Left lobe of liver (tissue), 2 donors: Measurements from ENCODE around the gene TCP10L. TPM values are rescaled to one million over a fixed set of nuclear protein-coding genes. Genes with fewer than 3 reads are reported as not detected.
"Not testable (repeated sequence)": the region's sequence is repeated elsewhere in the genome, so short reads cannot be mapped to it uniquely, and the experiment has no call there.

Experiments
- ATAC-seq: fragments of 200-7000 bp; cut with Tn5 transposase; one replicate; pipeline ENCODE4 v1.9.1; 2020; ENCODE audit warnings: mild to moderate bottlenecking, moderate library complexity
- DNase-seq: peaks from one replicate; pipeline ENCODE4 v3.0.0-alpha.2; 2020; ENCODE audit warnings: low spot score
- total RNA-seq: library from RNA; stranded (reverse); gene quantifications from one replicate; pipeline ENCODE4 v1.2.1, GENCODE V29; 2021
- donor health status: DM: no; HTN: no; CAD: no; lungs with moderate emphysema.
- donor health status: DM: no; HTN: yes; CAD: no.

TCP10L gene
- total RNA-seq, 1 donor from 2014 or later: 4.1 TPM

DNA sequence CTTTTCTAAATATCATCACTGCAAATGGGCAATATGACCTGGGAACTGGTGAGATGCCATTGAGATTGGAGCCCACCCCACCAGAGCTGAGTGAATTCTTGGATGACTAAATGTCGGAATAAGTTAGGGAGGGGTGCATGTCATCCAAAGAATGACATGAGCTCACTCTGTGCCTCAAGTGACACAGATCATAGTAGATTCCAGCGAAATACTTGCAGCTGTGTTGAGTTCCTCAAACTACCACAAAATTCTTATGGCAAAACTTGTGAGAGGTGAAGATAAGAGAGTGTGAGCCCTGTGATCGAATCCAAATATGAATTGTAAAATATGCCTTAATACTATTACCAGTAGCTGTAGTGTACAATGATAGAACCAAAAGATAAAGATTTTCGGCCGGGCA is 2.3 kb upstream of the TCP10L start:
- no peak for ATAC-seq

DNA sequence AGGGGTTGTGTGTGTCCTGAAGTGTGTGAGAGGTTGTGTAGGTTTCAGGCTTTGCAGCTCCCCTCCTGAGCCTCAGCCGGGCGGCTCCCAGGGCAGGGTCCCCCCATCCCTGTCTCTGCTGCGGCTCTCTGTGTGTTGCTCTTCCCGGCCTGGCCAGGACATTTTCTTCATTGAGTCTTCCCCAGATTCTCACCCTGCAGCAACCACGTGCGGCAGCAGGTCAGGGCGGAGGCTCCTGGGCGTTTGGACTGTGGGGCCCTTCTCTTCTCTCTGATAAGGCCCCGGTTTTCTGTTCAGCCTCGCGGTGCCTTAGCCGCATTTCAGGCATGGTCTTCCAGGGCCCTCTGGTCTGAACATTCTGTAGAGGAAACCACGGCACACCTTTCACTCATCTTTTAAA is 1.8 kb upstream of the TCP10L start:
- no peak for DNase-seq
- no peak for ATAC-seq

More for the DNA sequence above, 2.3 kb upstream of the TCP10L start:
- DNase-seq: no peak

DNA sequence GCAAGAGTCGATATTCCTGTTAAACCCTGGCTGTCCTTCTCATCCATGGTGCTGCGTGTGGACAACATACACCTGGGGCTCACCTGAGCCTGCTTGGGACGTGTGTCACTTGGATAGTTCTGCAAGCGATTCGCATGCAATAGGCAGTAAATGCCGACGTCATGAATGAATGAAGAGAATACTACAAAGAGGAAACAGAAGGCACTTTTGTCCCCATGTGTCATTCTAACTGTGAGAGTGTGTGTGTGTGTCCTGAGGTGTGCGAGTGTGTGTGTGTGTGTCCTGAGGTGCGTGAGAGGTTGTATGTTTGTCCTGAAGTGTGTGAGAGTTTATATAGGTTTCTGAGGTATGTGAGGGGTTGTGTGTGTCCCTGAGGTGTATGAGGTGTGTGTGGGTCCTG is 647 bp upstream of the TCP10L start:
- DNase-seq (no peak), ATAC-seq (no peak)

GRCh38 chr21:32584472-32584871 is 851 bp downstream of the TCP10L start:
- no peak for DNase-seq
- ATAC-seq: peak; percentile 6

GRCh38 chr21:32581732-32582131 is 3.6 kb downstream of the TCP10L start:
- no peak for ATAC-seq
- no peak for DNase-seq

GRCh38 chr21:32580949-32581348 is 4.4 kb downstream of the TCP10L start:
- no peak for DNase-seq

DNA sequence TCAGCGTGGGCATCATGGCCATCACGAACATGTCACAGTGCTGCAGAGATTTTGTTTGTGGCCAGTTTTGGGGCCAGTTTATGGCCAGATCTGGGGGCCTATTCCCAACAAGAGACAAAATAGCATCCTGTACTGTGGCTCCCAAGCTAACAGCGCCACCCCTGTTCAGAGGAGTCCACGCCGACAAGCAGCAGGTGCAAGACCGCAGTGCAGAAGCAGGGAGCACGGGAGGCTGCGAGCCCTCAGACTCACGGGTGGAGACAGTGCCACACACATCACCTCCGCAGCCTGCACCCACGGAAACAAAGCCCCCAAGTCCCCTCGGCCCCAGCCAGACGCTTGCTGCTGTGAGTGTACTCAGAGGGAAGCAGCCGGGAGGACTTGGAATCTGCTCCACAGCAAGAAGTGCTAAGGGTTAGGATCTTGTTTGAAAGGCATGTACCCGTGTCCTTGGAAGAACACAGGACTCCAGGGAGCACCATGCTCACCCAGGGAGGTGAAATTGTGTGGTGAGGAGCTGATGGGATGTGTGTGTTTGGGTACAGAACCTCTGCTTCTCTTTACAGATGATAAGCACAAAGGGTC is 7.1 kb downstream of the TCP10L start:
- ATAC-seq: no peak

More at GRCh38 chr21:32580949-32581348, 4.4 kb downstream of the TCP10L start:
- ATAC-seq: no peak

GRCh38 chr21:32576011-32576410 is 9.3 kb downstream of the TCP10L start:
- DNase-seq (no peak), ATAC-seq (no peak)

More for the DNA sequence above, 7.1 kb downstream of the TCP10L start:
- no peak for DNase-seq

DNA sequence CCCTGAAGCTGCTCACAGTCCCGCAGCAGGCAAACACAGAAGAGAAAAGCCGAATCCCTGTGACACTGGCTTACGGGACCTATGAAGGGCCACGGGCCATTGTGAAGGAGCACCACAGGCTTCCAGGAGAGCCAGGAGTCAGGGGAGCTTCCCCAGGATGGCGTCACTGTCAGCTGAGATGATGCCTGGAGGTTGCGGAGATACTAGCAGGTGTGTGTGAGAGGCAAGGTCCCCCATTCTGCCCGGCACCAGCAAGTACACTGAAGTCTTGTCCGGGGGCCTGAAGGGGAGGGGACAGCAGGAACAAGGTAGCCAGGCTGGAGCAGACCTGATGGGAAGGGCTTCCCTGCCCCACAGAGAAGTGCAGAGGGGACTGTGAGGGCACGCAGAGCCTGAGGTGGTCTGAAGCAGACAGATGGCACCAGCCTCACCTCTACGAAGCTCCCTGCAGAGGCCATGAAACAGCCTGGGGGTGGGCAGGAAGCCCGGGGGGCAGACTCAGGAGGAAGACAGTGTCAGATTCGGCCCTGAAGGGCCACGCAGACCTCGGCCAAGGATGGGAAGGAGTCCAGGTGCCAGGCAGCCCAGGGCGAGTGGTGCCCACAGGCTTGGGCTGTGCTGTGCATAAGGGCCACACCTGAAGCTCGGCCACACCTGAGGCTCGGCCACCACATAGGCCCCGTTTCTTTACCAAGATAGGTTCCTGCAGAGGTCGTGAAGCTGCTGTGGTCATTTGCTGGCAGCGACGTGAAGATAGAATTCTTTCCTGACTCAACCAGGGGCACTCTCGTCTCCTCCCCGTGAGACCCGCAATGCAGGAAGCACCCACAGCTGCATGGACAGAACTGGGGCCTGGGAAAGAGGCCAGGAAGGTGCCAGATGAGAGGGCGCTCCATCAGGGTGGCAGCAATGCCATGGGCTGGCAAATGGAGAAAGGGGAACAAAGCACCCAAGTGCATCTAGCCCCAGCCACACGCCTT is 10.1 kb downstream of the TCP10L start:
- no peak for DNase-seq
- no peak for ATAC-seq

DNA sequence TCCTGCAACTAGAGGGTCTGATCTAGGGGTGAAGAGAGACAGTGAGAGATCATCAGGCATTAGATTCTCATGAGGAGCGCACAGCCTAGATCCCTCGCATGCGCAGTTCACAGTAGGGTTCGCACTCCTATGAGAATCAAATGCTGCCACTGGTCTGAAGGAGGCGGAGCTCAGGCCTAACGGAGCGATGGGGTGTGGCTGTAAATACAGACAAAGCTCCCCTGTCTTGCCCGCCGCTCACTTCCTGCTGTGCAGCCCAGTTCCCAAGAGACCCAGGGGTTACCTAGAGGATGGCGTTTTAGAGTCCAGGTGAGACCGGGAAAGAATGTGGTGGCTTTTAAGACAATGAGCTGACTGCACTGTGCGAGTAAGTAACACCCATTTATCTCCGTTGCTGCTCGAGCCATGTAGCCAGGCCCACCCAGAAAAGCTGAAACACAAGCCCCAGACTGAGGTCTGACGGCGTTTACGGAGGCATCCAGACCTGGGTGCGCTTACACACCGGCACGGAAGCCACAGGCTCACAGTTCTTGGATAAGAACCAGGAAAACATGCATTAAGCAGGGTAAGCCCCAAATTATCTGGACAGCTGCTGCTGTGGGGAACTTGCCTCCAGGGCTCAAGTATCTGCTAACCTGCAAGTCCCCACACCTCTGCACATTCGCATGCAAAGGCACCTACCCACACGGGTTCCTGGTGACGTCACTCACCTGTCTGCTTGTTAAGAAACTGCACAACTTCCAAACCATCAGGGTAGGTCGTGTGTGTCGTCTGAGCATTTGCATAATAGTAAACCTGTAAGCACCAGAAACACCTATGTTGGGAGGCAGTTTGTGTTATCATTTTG is 12.5 kb downstream of the TCP10L start:
- DNase-seq (no peak), ATAC-seq (no peak)

GRCh38 chr21:32570456-32570855 is 14.9 kb downstream of the TCP10L start:
- DNase-seq: no peak
- no peak for ATAC-seq

- peak; percentile 75 for DNase-seq
- ATAC-seq: peak; percentile 95
Observed at GRCh38 chr21:32569261-32570230, 15.8 kb downstream of the TCP10L start.

DNA sequence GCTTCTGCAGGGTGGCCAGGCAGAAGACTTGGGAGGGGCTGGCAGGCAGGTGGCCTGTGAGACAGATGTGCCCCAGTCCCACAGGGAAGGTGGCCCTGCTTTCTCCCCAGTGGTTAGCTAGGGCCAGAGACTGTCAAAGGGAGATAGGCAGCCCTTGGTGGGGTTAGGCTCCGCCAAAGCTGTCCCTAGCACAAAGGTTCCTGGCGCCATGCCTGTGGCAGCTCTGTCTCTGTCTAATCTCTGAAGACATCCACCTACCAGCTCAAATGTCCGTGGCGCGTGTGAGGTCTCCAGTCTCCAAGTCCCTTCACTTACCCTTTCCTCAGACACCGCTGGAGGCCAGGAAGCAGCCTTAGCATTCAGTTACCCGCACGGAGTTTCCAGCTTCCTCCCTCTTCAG is 17.7 kb downstream of the TCP10L start:
- no peak for DNase-seq
- no peak for ATAC-seq

- ATAC-seq (no peak), DNase-seq (no peak)
Observed at GRCh38 chr21:32566741-32567389, 18.5 kb downstream of the TCP10L start.

GRCh38 chr21:32565856-32566465 is 19.4 kb downstream of the TCP10L start:
- DNase-seq (no peak), ATAC-seq (no peak)

DNA sequence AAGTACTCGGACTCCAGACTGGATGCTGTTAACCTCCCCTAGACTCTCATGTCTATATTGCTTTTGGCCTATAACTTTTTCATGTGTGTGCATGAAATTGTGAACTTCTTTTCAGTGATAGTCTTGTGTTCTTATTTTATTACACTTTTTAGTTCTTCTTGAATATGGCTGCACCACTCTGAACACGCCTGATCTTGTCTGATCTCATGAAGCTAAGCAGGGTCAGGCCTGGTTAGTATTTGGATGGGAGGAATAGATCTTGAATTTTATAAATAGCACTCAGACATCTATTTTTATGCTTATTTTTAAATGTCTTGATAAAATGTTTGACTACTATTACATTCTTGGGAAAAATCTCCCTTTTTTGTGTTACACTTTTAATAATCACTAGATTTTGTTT is 22.4 kb downstream of the TCP10L start:
- ATAC-seq (no peak), DNase-seq (no peak)

DNA sequence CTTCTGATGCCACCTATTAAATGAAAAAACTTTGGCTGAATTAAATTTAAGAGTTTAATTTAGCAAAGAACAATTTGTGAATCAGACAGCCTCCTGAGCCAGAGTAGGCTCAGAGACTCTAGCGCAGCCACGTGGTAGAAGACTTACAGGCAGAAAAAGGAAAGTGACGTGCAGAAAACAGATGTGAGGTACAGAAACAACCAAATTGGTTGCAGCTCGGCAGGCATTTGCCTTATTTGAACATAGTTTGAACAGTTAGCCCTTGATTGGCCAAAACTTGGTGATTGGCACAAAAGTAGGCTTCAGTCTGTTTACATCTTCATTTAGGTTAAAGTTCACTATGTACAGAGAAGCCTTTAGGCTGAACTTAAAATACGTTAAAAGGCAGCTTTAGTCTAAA is 22.9 kb downstream of the TCP10L start:
- DNase-seq: no peak
- ATAC-seq: no peak

DNA sequence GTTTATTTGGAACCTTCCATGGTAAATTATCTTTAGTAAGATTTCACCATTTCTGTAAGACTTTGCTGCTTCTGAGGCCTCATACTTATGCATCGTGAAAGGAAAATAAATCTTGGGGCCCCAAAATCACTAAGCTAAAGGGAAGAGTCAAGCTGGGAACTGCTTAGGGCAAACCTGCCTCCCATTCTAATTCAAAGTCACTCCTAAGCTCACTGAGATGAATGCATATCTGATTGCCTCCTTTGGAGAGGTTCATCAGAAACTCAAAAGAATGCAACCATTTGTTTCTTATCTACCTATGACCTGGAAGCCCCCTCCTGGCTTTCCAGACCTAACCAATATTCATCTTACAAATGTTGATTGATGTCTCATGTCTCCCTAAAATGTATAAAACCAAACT is 23.8 kb downstream of the TCP10L start:
- not testable (repeated sequence) for ATAC-seq, DNase-seq

GRCh38 chr21:32560896-32561295 is 24.4 kb downstream of the TCP10L start:
- ATAC-seq (no peak), DNase-seq (no peak)
